K562 (cell line): ENCODE measurements around the gene TSPY9. TPM values are rescaled to one million over a fixed set of nuclear protein-coding genes. Genes with fewer than 3 reads are reported as not detected.
"Not testable (repeated sequence)": the region's sequence is repeated elsewhere in the genome, so short reads cannot be mapped to it uniquely, and the experiment has no call there.

Source experiments
- ATAC-seq: fragments of 200-7000 bp; cut with Tn5 transposase; 3 replicates; pipeline ENCODE4 v1.9.1; 2020; ENCODE audit warnings: moderate library complexity
- Bru-seq: library from RNA; stranded (reverse); fragments of 400-500 nt; gene quantifications from one replicate; lab custom pipeline; 2021; lab: Mats Ljungman, UMichigan
- BruChase-seq, 2 experiments: library from RNA; stranded (reverse); fragments of 400-500 nt; gene quantifications; one replicate each; lab custom pipeline; 2021; lab: Mats Ljungman, UMichigan
- BruUV-seq: library from RNA; stranded (reverse); fragments of 400-500 nt; replicated peaks from 2 replicates; lab custom pipeline; 2021; lab: Mats Ljungman, UMichigan
- CTCF ChIA-PET: fragments of 300-600 bp; formaldehyde crosslinking; extraction: SDS; loops from one replicate; lab custom pipeline; 2021; ENCODE audit warnings: low intra/inter-chr PET ratio; lab: Yijun Ruan, JAX
- POLR2A ChIA-PET: fragments of 300-600, 350-650 bp; sonication (Branson Sonifier 250); formaldehyde crosslinking; extraction: SDS; loops from one replicate; lab custom pipeline; 2021; ENCODE audit warnings: antibody characterized with exemption, inconsistent platforms; lab: Yijun Ruan, JAX
- DNase-seq, 4 experiments: peaks; one replicate each; pipeline versions ENCODE4 v3.0.0 to v3.0.0-alpha.2; 2011 to 2018; ENCODE audit warnings: low spot score in 3 of 4, mixed read lengths in 3 of 4; ENCODE audit errors: extremely low read depth in 1 of 4
- FAIRE-seq: peaks from 2 replicates; lab custom pipeline; 2011; peaks lifted over from hg19 to GRCh38; lab: Jason Lieb, UNC
- H2AFZ ChIP-seq: 2 replicates; pipeline ENCODE4 v1.6.0; 2011; ENCODE audit warnings: low read depth, low read length, control low read depth, inconsistent platforms
- H3K27ac ChIP-seq: fragments of 200-600 bp; 3 replicates; pipeline ENCODE4 v1.8.0; 2011; ENCODE audit warnings: low read depth, mild to moderate bottlenecking, control low read depth, inconsistent platforms, low read length, moderate library complexity, mixed read lengths; ENCODE audit errors: extremely low read depth
- H3K27me3 ChIP-seq, 2 experiments: fragments of 300-600 bp in 1 of 2; 2 replicates in 1 of 2; 3 replicates in 1 of 2; pipeline versions ENCODE4 v1.6.0 to v1.8.0; 2011; ENCODE audit warnings: inconsistent platforms in 2 of 2, low read length in 2 of 2, mild to moderate bottlenecking in 1 of 2, mixed read lengths in 1 of 2, moderate library complexity in 1 of 2; ENCODE audit not compliant: control insufficient read depth in 2 of 2, insufficient read depth in 2 of 2
- H3K36me3 ChIP-seq: fragments of 300-600 bp; 3 replicates; pipeline ENCODE4 v1.8.0; 2011; ENCODE audit warnings: mild to moderate bottlenecking, low read length, inconsistent platforms; ENCODE audit not compliant: control insufficient read depth, insufficient read depth
- H3K4me1 ChIP-seq, 2 experiments: fragments of 200-600 bp in 1 of 2; replicated peaks in 1 of 2; 2 replicates in 1 of 2; 3 replicates in 1 of 2; pipeline versions ENCODE4 v1.5.1 to v1.8.0; 2011; ENCODE audit warnings: inconsistent platforms in 2 of 2, low read length in 2 of 2, mild to moderate bottlenecking in 1 of 2, mixed read lengths in 1 of 2, moderate library complexity in 1 of 2; ENCODE audit not compliant: control insufficient read depth in 2 of 2, insufficient read depth in 2 of 2
- H3K4me2 ChIP-seq: 2 replicates; pipeline ENCODE4 v1.6.1; 2011; ENCODE audit warnings: low read length, control low read depth, inconsistent platforms, mixed read lengths; ENCODE audit not compliant: insufficient read depth
- H3K4me3 ChIP-seq: fragments of 200-600 bp; sonication (generic), shearing (Covaris generic); 2 replicates; pipeline ENCODE4 v1.5.1; 2016; ENCODE audit warnings: control low read depth, inconsistent platforms
- H3K79me2 ChIP-seq: fragments of 200-600 bp; 3 replicates; pipeline ENCODE4 v1.8.0; 2011; ENCODE audit warnings: low read length, inconsistent platforms; ENCODE audit not compliant: control insufficient read depth, insufficient read depth
- H3K9ac ChIP-seq, 2 experiments: 2 replicates each; pipeline versions ENCODE4 v1.6.0 to v1.6.1; 2011; ENCODE audit warnings: low read depth in 2 of 2, low read length in 2 of 2, control low read depth in 1 of 2, inconsistent platforms in 1 of 2, mild to moderate bottlenecking in 1 of 2, mixed read lengths in 1 of 2; ENCODE audit not compliant: insufficient read depth in 1 of 2
- H3K9me1 ChIP-seq: one replicate; pipeline ENCODE4 v1.6.0; 2011; ENCODE audit warnings: inconsistent platforms, mild to moderate bottlenecking, low read length, moderate library complexity; ENCODE audit not compliant: control insufficient read depth, insufficient read depth
- H3K9me3 ChIP-seq: replicated peaks from 2 replicates; pipeline ENCODE4 v1.5.1; 2011; ENCODE audit warnings: low read depth, low read length, inconsistent platforms; ENCODE audit not compliant: control insufficient read depth, insufficient read depth
- H4K20me1 ChIP-seq: replicated peaks from 2 replicates; pipeline ENCODE4 v1.6.1; 2011; ENCODE audit warnings: low read length, inconsistent platforms, mixed read lengths; ENCODE audit not compliant: control insufficient read depth, insufficient read depth
- WGBS: fragments of 100-300 bp; shearing (Covaris generic); methylation state at CpG from one replicate; pipeline ENCODE4 v1.1.6; 2016; ENCODE audit warnings: low coverage, mixed read lengths; ENCODE audit not compliant: insufficient coverage; ENCODE audit errors: missing lambda C conversion rate; 5-methylcytosine and 5-hydroxymethylcytosine counted together
- in situ Hi-C: fragments of 300-500 bp; cut with MboI; formaldehyde crosslinking; loops from 4 replicates; pipeline ENCODE4 v1.15.0; 2018; ENCODE audit warnings: inconsistent platforms, mixed read lengths
- intact Hi-C: fragments of 100-400 bp; cut with micrococcal nuclease; formaldehyde crosslinking; loops from 2 replicates; pipeline ENCODE4 v1.14.2; 2022
- long read RNA-seq, 3 experiments: library from polyadenylated mRNA in 2 of 3; library from RNA in 1 of 3; unstranded in 2 of 3; stranded (forward) in 1 of 3; transcript quantifications; one replicate each; pipeline ENCODE4 v2.0.0, GENCODE V29; 2019 to 2022
- polyA minus RNA-seq, 3 experiments: library from RNA; depleted of rRNA, polyadenylated mRNA; stranded (reverse); fragments of >200 nt; gene quantifications; 2 replicates each; pipeline ENCODE4 v1.2.3, GENCODE V29; 2011
- polyA plus RNA-seq, 8 experiments: library from polyadenylated mRNA; depleted of rRNA in 4 of 8; stranded (reverse) in 5 of 8; unstranded in 3 of 8; fragments of >200 nt; fragmentation: Nextera tagmentation in 2 of 8; fragmentation: Illumina TruSeq in 1 of 8; extraction: Ambion mirVana in 2 of 8; extraction: Trizol in 1 of 8; gene quantifications; 2 replicates each; pipeline versions ENCODE4 v1.2.1 to v1.2.3, GENCODE V29; 2011 to 2014; ENCODE audit warnings: inconsistent platforms in 1 of 8, missing spikeins in 1 of 8
- total RNA-seq, 7 experiments: library from RNA; depleted of rRNA in 6 of 7; stranded (reverse); fragments of >200 nt in 6 of 7; fragmentation: Illumina TruSeq in 2 of 7; extraction: Trizol in 2 of 7; gene quantifications; 2 replicates each; pipeline versions ENCODE4 v1.2.1 to v1.2.3, GENCODE V29; 2011 to 2021; ENCODE audit warnings: low replicate concordance in 1 of 7

The TSPY9 gene, protein sequence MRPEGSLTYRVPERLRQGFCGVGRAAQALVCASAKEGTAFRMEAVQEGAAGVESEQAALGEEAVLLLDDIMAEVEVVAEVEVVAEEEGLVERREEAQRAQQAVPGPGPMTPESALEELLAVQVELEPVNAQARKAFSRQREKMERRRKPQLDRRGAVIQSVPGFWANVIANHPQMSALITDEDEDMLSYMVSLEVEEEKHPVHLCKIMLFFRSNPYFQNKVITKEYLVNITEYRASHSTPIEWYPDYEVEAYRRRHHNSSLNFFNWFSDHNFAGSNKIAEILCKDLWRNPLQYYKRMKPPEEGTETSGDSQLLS
- not detected in 2 replicates for total RNA-seq (2011; cell fraction: chromatin; rRNA removed; ENCODE audit: low replicate concordance)
- total RNA-seq (2011; cell fraction: nucleolus; rRNA removed) = not detected in 2 replicates
- not detected in 2 replicates for total RNA-seq (2011; cell fraction: nucleoplasm; rRNA removed)
- not detected in 2 replicates for total RNA-seq (2014; rRNA removed)
- total RNA-seq (2014; rRNA removed; fragmentation: Illumina TruSeq; extraction: Trizol) = not detected in 2 replicates
- not detected in 2 replicates for total RNA-seq (2015; rRNA removed; fragmentation: Illumina TruSeq; extraction: Trizol)
- total RNA-seq (2021) = not detected in 2 replicates
- not detected in 2 replicates for polyA plus RNA-seq (2011; rRNA removed)
- not detected in 2 replicates for polyA plus RNA-seq (2011; cell fraction: cytosol; rRNA removed)
- not detected in 2 replicates for polyA plus RNA-seq (2011; cell fraction: nucleus; rRNA removed)
- not detected in 2 replicates for polyA plus RNA-seq (2012)
- polyA plus RNA-seq (2014; fragmentation: Illumina TruSeq; extraction: Trizol) = not detected in 2 replicates
- not detected for polyA plus RNA-seq (2014; fragmentation: Nextera tagmentation; extraction: Ambion mirVana)
- polyA plus RNA-seq (2014; rRNA removed) = not detected in 2 replicates
- polyA minus RNA-seq (2011; rRNA and poly(A)+ RNA removed) = not detected in 2 replicates
- polyA minus RNA-seq (2011; cell fraction: cytosol; rRNA and poly(A)+ RNA removed) = not detected in 2 replicates
- not detected in 2 replicates for polyA minus RNA-seq (2011; cell fraction: nucleus; rRNA and poly(A)+ RNA removed)
- not detected for Bru-seq, nascent RNA
- BruChase-seq, experiment 1, labeled RNA remaining after a 2-hour chase = not detected
- BruChase-seq, experiment 2, labeled RNA remaining after a 6-hour chase = not detected
- long read RNA-seq, experiment 1 = 0 reads
- long read RNA-seq, experiment 2 = 0 reads
- long read RNA-seq, experiment 3 = 0 reads

DNA sequence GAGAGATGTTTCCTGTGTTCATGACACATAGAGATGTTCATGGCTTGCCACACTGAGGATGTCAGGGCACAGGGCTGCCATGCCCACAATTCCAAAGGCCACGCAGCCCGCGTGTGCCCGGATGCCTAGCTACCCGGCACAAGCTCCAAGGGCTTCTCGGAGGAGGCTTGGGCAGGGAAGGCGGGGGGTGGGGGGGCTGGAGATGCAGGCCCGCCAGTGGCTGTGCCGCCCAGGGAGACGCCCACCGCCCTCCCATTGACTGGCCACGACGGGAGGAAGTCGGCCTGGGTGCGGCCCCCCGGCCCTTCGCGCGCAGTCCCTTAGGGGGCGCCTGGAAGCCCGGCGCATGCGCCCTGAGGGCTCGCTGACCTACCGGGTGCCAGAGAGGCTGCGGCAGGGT is at the start of gene TSPY9:
TSPY9 (plus strand) TSS at position 301 of the 400 bp plus-strand sequence; CDS start at position 347, 46 bp downstream.
- FAIRE-seq = not testable (repeated sequence)

GRCh38 chrY:9466655-9467054 is 20.4 kb upstream of the TSPY9 start, which contains the start of gene TSPY1:
Gene TSPY1 (plus strand): TSS chrY:9466955. CDS start chrY:9467001, 46 bp downstream.
- POLR2A ChIA-PET, H3K36me3 ChIP-seq, H3K4me2 ChIP-seq, intact Hi-C loops, H3K27ac ChIP-seq, H3K9me1 ChIP-seq, H3K4me1 ChIP-seq, FAIRE-seq, H2AFZ ChIP-seq, CTCF ChIA-PET, DNase-seq, H3K9me3 ChIP-seq, H3K9ac ChIP-seq, H3K4me3 ChIP-seq, H3K79me2 ChIP-seq, H4K20me1 ChIP-seq, in situ Hi-C loops, H3K27me3 ChIP-seq, ATAC-seq, BruUV-seq: not testable (repeated sequence)
- no CpG with 5 or more reads among the region's 25 CpGs for WGBS

More for the DNA sequence above, at the start of gene TSPY9:
- H3K27me3 ChIP-seq, intact Hi-C loops, H3K4me3 ChIP-seq, DNase-seq, H2AFZ ChIP-seq, in situ Hi-C loops, CTCF ChIA-PET, ATAC-seq, H3K4me1 ChIP-seq, H3K9me3 ChIP-seq, POLR2A ChIA-PET, H4K20me1 ChIP-seq, H3K36me3 ChIP-seq, H3K27ac ChIP-seq, H3K9me1 ChIP-seq, H3K79me2 ChIP-seq, H3K9ac ChIP-seq, BruUV-seq, H3K4me2 ChIP-seq: not testable (repeated sequence)
- WGBS = no CpG with 5 or more reads among the region's 26 CpGs

GRCh38 chrY:9504396-9504795 is 17.3 kb downstream of the TSPY9 start:
- FAIRE-seq, intact Hi-C loops, H3K4me2 ChIP-seq, H4K20me1 ChIP-seq, DNase-seq, H2AFZ ChIP-seq, H3K4me3 ChIP-seq, H3K27ac ChIP-seq, H3K9me1 ChIP-seq, H3K36me3 ChIP-seq, BruUV-seq, H3K79me2 ChIP-seq, POLR2A ChIA-PET, in situ Hi-C loops, H3K9ac ChIP-seq, ATAC-seq, CTCF ChIA-PET, H3K9me3 ChIP-seq, H3K27me3 ChIP-seq, H3K4me1 ChIP-seq: not testable (repeated sequence)
- no CpG with 5 or more reads among the region's 6 CpGs for WGBS
